ENCODE measurements around the gene ST3GAL4.
"Not testable (repeated sequence)": the region's sequence is repeated elsewhere in the genome, so short reads cannot be mapped to it uniquely, and the experiment has no call there.

The ST3GAL4 gene

GRCh38 chr11:126358763-126359160, 3.3 kb downstream of the ST3GAL4 start:
- H3K4me3 ChIP-seq (ENCODE audit: low read depth, low read length) = no peak overlapping the region
- no peak for TF ChIP-seq CTCF (IDR thresholded peaks at IDR 0.05; ENCODE audit: control insufficient read depth, extremely low read depth, insufficient read depth)
- no peak for DNase-seq (ENCODE audit: low read depth)

GRCh38 chr11:126359431-126360048, 4.1 kb downstream of the ST3GAL4 start:
- no peak for TF ChIP-seq CTCF (IDR thresholded peaks at IDR 0.05; ENCODE audit: control insufficient read depth, extremely low read depth, insufficient read depth)
- no peak overlapping the region for H3K4me3 ChIP-seq (ENCODE audit: low read depth, low read length)
- no peak for DNase-seq (ENCODE audit: low read depth)

GRCh38 chr11:126360049-126360446, 4.6 kb downstream of the ST3GAL4 start:
- no peak for DNase-seq (ENCODE audit: low read depth)
- no peak for TF ChIP-seq CTCF (IDR thresholded peaks at IDR 0.05; ENCODE audit: control insufficient read depth, extremely low read depth, insufficient read depth)
- H3K4me3 ChIP-seq (ENCODE audit: low read depth, low read length) = no peak overlapping the region

- no peak for DNase-seq (ENCODE audit: low read depth)
- H3K4me3 ChIP-seq (ENCODE audit: low read depth, low read length) = no peak overlapping the region
- TF ChIP-seq CTCF (IDR thresholded peaks at IDR 0.05; ENCODE audit: control insufficient read depth, extremely low read depth, insufficient read depth) = no peak
These were observed 5.9 kb downstream of the ST3GAL4 start for GRCh38 chr11:126361400-126361799.

- TF ChIP-seq CTCF (IDR thresholded peaks at IDR 0.05; ENCODE audit: control insufficient read depth, extremely low read depth, insufficient read depth) = no peak
These were observed 7.6 kb downstream of the ST3GAL4 start for GRCh38 chr11:126362879-126363655.

GRCh38 chr11:126363706-126364248, 8.3 kb downstream of the ST3GAL4 start:
- H3K4me3 ChIP-seq (ENCODE audit: low read depth, low read length) = no peak overlapping the region
- TF ChIP-seq CTCF (IDR thresholded peaks at IDR 0.05; ENCODE audit: control insufficient read depth, extremely low read depth, insufficient read depth) = no peak
- DNase-seq (ENCODE audit: low read depth) = no peak

More at GRCh38 chr11:126362879-126363655, 7.6 kb downstream of the ST3GAL4 start:
- DNase-seq (ENCODE audit: low read depth) = no peak
- no peak overlapping the region for H3K4me3 ChIP-seq (ENCODE audit: low read depth, low read length)

GRCh38 chr11:126364735-126365134, 9.2 kb downstream of the ST3GAL4 start:
- H3K4me3 ChIP-seq (ENCODE audit: low read depth, low read length); DNase-seq (ENCODE audit: low read depth): not testable (repeated sequence)

- DNase-seq (ENCODE audit: low read depth); H3K4me3 ChIP-seq (ENCODE audit: low read depth, low read length): not testable (repeated sequence)
These were observed 10.0 kb downstream of the ST3GAL4 start for GRCh38 chr11:126365508-126365907.
